H1 (cell line): Measurements from ENCODE around the gene BAX. TPM values are rescaled to one million over a fixed set of nuclear protein-coding genes. Genes with fewer than 3 reads are reported as not detected.
A peak's percentile ranks its signal among the peaks of the same experiment; 100 is the strongest.

Experiments used
- BRCA1 ChIP-seq: IDR thresholded peaks from 2 replicates; pipeline ENCODE4 v1.6.1; 2012; ENCODE audit warnings: low read depth, low read length, improper control_type of control experiment
- CREB1 ChIP-seq: IDR thresholded peaks from 2 replicates; pipeline ENCODE4 v1.6.1; 2012; ENCODE audit warnings: inconsistent platforms
- CTBP2 ChIP-seq: IDR thresholded peaks from 2 replicates; pipeline ENCODE4 v1.7.0; 2011; ENCODE audit warnings: borderline replicate concordance, mild to moderate bottlenecking, moderate library complexity, mixed read lengths, low read length; ENCODE audit not compliant: insufficient read depth, insufficient read length
- EGR1 ChIP-seq: IDR thresholded peaks from 2 replicates; pipeline ENCODE4 v1.6.1; 2011; ENCODE audit warnings: low read depth, low read length, borderline replicate concordance
- EP300 ChIP-seq, 2 experiments: IDR thresholded peaks; 1 replicate in 1 of 2; 2 replicates in 1 of 2; pipeline ENCODE4 v1.6.1; 2011 to 2012; ENCODE audit warnings: low read depth in 2 of 2, low read length in 2 of 2, mild to moderate bottlenecking in 2 of 2, borderline replicate concordance in 1 of 2, inconsistent platforms in 1 of 2, moderate library complexity in 1 of 2
- FOSL1 ChIP-seq: IDR thresholded peaks from 2 replicates; pipeline ENCODE4 v1.6.1; 2011; ENCODE audit warnings: mild to moderate bottlenecking, low read depth, low read length, moderate library complexity; ENCODE audit not compliant: insufficient read depth
- GTF2F1 ChIP-seq: IDR thresholded peaks from 2 replicates; pipeline ENCODE4 v1.6.1; 2012; ENCODE audit warnings: low read depth, low read length, improper control_type of control experiment, borderline replicate concordance
- HDAC2 ChIP-seq, 2 experiments: fragments of 300-600 bp in 1 of 2; sonication (generic) in 1 of 2; IDR thresholded peaks; 2 replicates each; pipeline ENCODE4 v1.6.1; 2011 to 2012; ENCODE audit warnings: low read depth in 2 of 2, low read length in 2 of 2, mild to moderate bottlenecking in 2 of 2, moderate library complexity in 2 of 2, borderline replicate concordance in 1 of 2, inconsistent platforms in 1 of 2
- NANOG ChIP-seq: IDR thresholded peaks from 2 replicates; pipeline ENCODE4 v1.6.1; 2011; ENCODE audit warnings: low read length, low read depth, mild to moderate bottlenecking, inconsistent platforms; ENCODE audit not compliant: insufficient read depth, poor library complexity, severe bottlenecking
- PHF8 ChIP-seq: fragments of 200-600 bp; sonication (generic); conservative IDR thresholded peaks from 2 replicates; pipeline ENCODE4 v1.7.1; 2012; ENCODE audit warnings: low read depth, mild to moderate bottlenecking, inconsistent platforms, low read length, moderate library complexity
- POLR2A ChIP-seq, 2 experiments: IDR thresholded peaks; 1 replicate in 1 of 2; 2 replicates in 1 of 2; pipeline ENCODE4 v1.6.1; 2011; ENCODE audit warnings: low read depth in 2 of 2, low read length in 2 of 2, mild to moderate bottlenecking in 2 of 2; ENCODE audit errors: control extremely low read depth in 1 of 2
- POLR2AphosphoS5 ChIP-seq: IDR thresholded peaks from 2 replicates; pipeline ENCODE4 v1.6.1; 2011; ENCODE audit warnings: low read depth, low read length
- RBBP5 ChIP-seq: IDR thresholded peaks from 2 replicates; pipeline ENCODE4 v1.7.1; 2012; ENCODE audit warnings: low read depth, mild to moderate bottlenecking, inconsistent platforms, low read length, moderate library complexity, borderline replicate concordance
- SIX5 ChIP-seq: IDR thresholded peaks from 2 replicates; pipeline ENCODE4 v1.6.1; 2011; ENCODE audit warnings: mild to moderate bottlenecking, low read depth, low read length
- SP1 ChIP-seq: IDR thresholded peaks from 2 replicates; pipeline ENCODE4 v1.6.1; 2011; ENCODE audit warnings: low read depth, low read length
- SP4 ChIP-seq: IDR thresholded peaks from 2 replicates; pipeline ENCODE4 v1.6.1; 2012; ENCODE audit warnings: low read length, inconsistent platforms
- SRF ChIP-seq: IDR thresholded peaks from 2 replicates; pipeline ENCODE4 v1.6.1; 2011; ENCODE audit warnings: mild to moderate bottlenecking, low read depth, low read length, moderate library complexity
- TAF7 ChIP-seq: optimal IDR thresholded peaks from 2 replicates; pipeline ENCODE3; 2011; ENCODE audit warnings: low read depth, mild to moderate bottlenecking, inconsistent platforms, low read length, moderate library complexity, borderline replicate concordance
- TCF12 ChIP-seq: IDR thresholded peaks from 2 replicates; pipeline ENCODE4 v1.6.1; 2011; ENCODE audit warnings: low read depth, mild to moderate bottlenecking, low read length
- ZNF274 ChIP-seq: IDR thresholded peaks from 2 replicates; pipeline ENCODE4 v1.7.0; 2012; ENCODE audit warnings: low read length, borderline replicate concordance; ENCODE audit errors: extremely low read depth
- polyA plus RNA-seq, 7 experiments: library from polyadenylated mRNA; depleted of rRNA in 3 of 7; stranded (reverse) in 5 of 7; unstranded in 2 of 7; fragments of >200 nt in 5 of 7; fragments of 200-250 nt in 2 of 7; gene quantifications; 1 replicate in 5 of 7; 2 replicates in 1 of 7; 4 replicates in 1 of 7; pipeline versions ENCODE4 v1.2.1 to v1.2.3, GENCODE V29; 2011 to 2013; ENCODE audit warnings: missing spikeins in 2 of 7, mixed read lengths in 2 of 7
- total RNA-seq: library from RNA; stranded (reverse); fragmentation: NEBNext Ultra II Directional; extraction: Animal tissue kit (Norgen Biotek cat#: 25700); gene quantifications from 2 replicates; pipeline ENCODE4 v1.2.1, GENCODE V29; 2021
- TF ChIP-seq, protein P1 (sequence below): IDR thresholded peaks from 2 replicates; pipeline ENCODE4 v1.6.1; 2012; ENCODE audit warnings: inconsistent platforms
- TF ChIP-seq, protein P2 (sequence below): IDR thresholded peaks from 2 replicates; pipeline ENCODE4 v1.6.1; 2012; ENCODE audit warnings: low read length, inconsistent platforms

The BAX gene
- total and polyA plus RNA-seq, 2 of the 8 experiments (the other 6 are each of a cell fraction or from before 2014, with no cell fraction given) = 257 to 346 TPM

DNA sequence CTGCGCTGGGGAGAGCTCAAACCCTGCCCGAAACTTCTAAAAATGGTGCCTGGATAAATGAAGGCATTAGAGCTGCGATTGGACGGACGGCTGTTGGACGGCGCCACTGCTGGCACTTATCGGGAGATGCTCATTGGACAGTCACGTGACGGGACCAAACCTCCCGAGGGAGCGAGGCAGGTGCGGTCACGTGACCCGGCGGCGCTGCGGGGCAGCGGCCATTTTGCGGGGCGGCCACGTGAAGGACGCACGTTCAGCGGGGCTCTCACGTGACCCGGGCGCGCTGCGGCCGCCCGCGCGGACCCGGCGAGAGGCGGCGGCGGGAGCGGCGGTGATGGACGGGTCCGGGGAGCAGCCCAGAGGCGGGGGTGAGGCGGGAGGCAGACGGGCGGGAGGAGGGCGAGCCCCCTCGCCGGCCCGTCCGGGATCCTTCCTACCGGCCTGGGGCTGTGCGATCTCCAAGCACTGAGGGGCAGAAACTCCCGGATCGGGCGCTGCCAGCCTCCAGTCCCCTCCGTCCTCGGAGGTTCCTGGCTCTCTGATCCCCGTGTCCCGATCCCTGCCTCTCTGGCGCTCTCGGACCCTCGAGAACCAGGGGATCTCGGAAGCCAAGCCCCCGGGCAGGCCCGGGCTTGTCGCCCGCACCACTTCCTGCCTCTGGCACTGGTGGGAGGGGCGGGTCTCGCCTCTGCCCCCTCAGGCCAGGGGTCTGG lies at the start of gene BAX (continued):
- TF ChIP-seq POLR2A (IDR thresholded peaks at IDR 0.05; ENCODE audit: control extremely low read depth in 1 of 2, low read depth in 2 of 2, low read length in 2 of 2) (peak in 1 of 2 experiments; percentile 85; a peak in 2 of 3 replicates), FOSL1 (peak; percentile 56; the same call in 1 of the 2 replicates), BRCA1 (0 out of 2 replicates have a peak, but pooled peaks have one; percentile 26), SRF (no peak), RBBP5 (0 out of 2 replicates have a peak, but pooled peaks have one; percentile 43), NANOG (peak; percentile 65), GTF2F1 (peak; percentile 94), CREB1 (peak; percentile 56; the same call in 1 of the 2 replicates), SP4 (peak; percentile 99), ZNF274 (no peak), SIX5 (peak; percentile 45), SP1 (peak; percentile 44; the same call in 1 of the 2 replicates), CTBP2 (no peak), EGR1 (0 out of 2 replicates have a peak, but pooled peaks have one; percentile 39), TAF7 (peak; percentile 13), HDAC2 (IDR thresholded peaks at IDR 0.05; ENCODE audit: borderline replicate concordance in 1 of 2, low read depth in 2 of 2, low read length in 2 of 2) (peak in 1 of 2 experiments; percentile 17; a peak in 1 of 4 replicates), POLR2AphosphoS5 (peak; percentile 66; the same call in 1 of the 2 replicates), PHF8 (peak; percentile 77), TCF12 (no peak), EP300 (IDR thresholded peaks at IDR 0.05; ENCODE audit: borderline replicate concordance in 1 of 2, low read depth in 2 of 2, low read length in 2 of 2) (peak in 1 of 2 experiments; percentile 64; a peak in 1 of 3 replicates)
- TF ChIP-seq, protein P1, sequence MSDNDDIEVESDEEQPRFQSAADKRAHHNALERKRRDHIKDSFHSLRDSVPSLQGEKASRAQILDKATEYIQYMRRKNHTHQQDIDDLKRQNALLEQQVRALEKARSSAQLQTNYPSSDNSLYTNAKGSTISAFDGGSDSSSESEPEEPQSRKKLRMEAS = peak; percentile 95
- TF ChIP-seq, protein P2, sequence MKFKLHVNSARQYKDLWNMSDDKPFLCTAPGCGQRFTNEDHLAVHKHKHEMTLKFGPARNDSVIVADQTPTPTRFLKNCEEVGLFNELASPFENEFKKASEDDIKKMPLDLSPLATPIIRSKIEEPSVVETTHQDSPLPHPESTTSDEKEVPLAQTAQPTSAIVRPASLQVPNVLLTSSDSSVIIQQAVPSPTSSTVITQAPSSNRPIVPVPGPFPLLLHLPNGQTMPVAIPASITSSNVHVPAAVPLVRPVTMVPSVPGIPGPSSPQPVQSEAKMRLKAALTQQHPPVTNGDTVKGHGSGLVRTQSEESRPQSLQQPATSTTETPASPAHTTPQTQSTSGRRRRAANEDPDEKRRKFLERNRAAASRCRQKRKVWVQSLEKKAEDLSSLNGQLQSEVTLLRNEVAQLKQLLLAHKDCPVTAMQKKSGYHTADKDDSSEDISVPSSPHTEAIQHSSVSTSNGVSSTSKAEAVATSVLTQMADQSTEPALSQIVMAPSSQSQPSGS = no peak
